Ovary (tissue), 9 donors: ENCODE data around the gene HIVEP3. TPM values are rescaled to one million over a fixed set of nuclear protein-coding genes. Genes with fewer than 3 reads are reported as not detected.

Experiments used
- DNase-seq, 5 donors: peaks; one replicate each; pipeline ENCODE4 v3.0.0-alpha.2; 2019 to 2020
- H3K27ac ChIP-seq, 2 donors: fragments of 200-600 bp; one replicate each; pipeline versions ENCODE4 v1.5.1 to v1.8.0; 2019 to 2022
- H3K27me3 ChIP-seq: fragments of 200-600 bp; one replicate; pipeline ENCODE4 v1.8.0; 2022
- H3K36me3 ChIP-seq: fragments of 200-600 bp; sonication (generic); one replicate; pipeline ENCODE4 v1.5.1; 2019
- H3K4me1 ChIP-seq: one replicate; pipeline ENCODE4 v1.8.1; 2013; ENCODE audit warnings: mild to moderate bottlenecking, moderate library complexity; ENCODE audit not compliant: insufficient read depth
- H3K4me3 ChIP-seq: fragments of 200-600 bp; sonication (generic); one replicate; pipeline ENCODE4 v1.5.1; 2017
- H3K9me3 ChIP-seq, 2 donors: fragments of 200-600 bp in 1 of 2; sonication (generic) in 1 of 2; one replicate each; pipeline versions ENCODE4 v1.5.1 to v1.8.1; 2013 to 2019; ENCODE audit warnings: mild to moderate bottlenecking in 1 of 2, moderate library complexity in 1 of 2
- EP300 ChIP-seq: sonication (generic); formaldehyde crosslinking; IDR thresholded peaks from one replicate; pipeline ENCODE4 v1.6.1; 2017; ENCODE audit warnings: antibody characterized with exemption
- POLR2A ChIP-seq: fragments of 450-650 bp; IDR thresholded peaks from one replicate; pipeline ENCODE4 v1.6.1; 2017; ENCODE audit warnings: antibody characterized with exemption, mild to moderate bottlenecking, moderate library complexity
- WGBS, 3 donors: extraction: QIAGEN DNeasy Blood & Tissue Kit in 1 of 3; methylation state at CpG; one replicate each; pipeline versions ENCODE4 v1.1.5 to v1.1.7; 2013 to 2017; 5-methylcytosine and 5-hydroxymethylcytosine counted together
- intact Hi-C, 4 donors: fragments of 100-400 bp; cut with DNase I; formaldehyde crosslinking; loops; one replicate each; pipeline versions ENCODE4 v1.11.0 to v1.15.1; 2022 to 2023
- polyA plus RNA-seq, 2 donors: library from polyadenylated mRNA; stranded (reverse); fragments of 200-250 nt in 1 of 2; fragments of 350-450 nt in 1 of 2; fragmentation: Illumina TruSeq in 1 of 2; extraction: RNeasy Lipid Tissue Mini Kit (QIAGEN cat#74804) in 1 of 2; gene quantifications; one replicate each; pipeline ENCODE4 v1.2.3, GENCODE V29; 2013 to 2014
- total RNA-seq, 7 donors: library from RNA; depleted of rRNA in 2 of 7; stranded (reverse); fragments of >200 nt in 2 of 7; fragmentation: NEBNext Ultra II Directional in 3 of 7; extraction: Animal tissue kit (Norgen Biotek cat#: 25700) in 3 of 7; gene quantifications; one replicate each; pipeline versions ENCODE4 v1.1.0 to v1.2.4, GENCODE V29; 2016 to 2023
- TF ChIP-seq, protein P1 (sequence below), 3 donors: fragments of 450-650 bp in 2 of 3; fragments of 200-600 bp in 1 of 3; IDR thresholded peaks; one replicate each; pipeline versions ENCODE4 v1.5.1 to v1.8.0; 2016 to 2022; ENCODE audit warnings: antibody characterized with exemption in 3 of 3, mild to moderate bottlenecking in 1 of 3
- donor health status: DM: no; HTN: no; CAD: no; lungs with moderate emphysema.
- donor health status: DM: no; HTN: no; CAD: no.
- donor health status: Bipolar disorder and iron deficiency.
- donor health status: DM: yes; HTN: yes; CAD: no.
- donor health status: DM: no; HTN: no; CAD: no.
- donor health status: DM: yes; HTN: yes; CAD: no.

Gene HIVEP3
- total and polyA plus RNA-seq, 9 donors: 3.0 to 7.5 (median 5.2) TPM

DNA sequence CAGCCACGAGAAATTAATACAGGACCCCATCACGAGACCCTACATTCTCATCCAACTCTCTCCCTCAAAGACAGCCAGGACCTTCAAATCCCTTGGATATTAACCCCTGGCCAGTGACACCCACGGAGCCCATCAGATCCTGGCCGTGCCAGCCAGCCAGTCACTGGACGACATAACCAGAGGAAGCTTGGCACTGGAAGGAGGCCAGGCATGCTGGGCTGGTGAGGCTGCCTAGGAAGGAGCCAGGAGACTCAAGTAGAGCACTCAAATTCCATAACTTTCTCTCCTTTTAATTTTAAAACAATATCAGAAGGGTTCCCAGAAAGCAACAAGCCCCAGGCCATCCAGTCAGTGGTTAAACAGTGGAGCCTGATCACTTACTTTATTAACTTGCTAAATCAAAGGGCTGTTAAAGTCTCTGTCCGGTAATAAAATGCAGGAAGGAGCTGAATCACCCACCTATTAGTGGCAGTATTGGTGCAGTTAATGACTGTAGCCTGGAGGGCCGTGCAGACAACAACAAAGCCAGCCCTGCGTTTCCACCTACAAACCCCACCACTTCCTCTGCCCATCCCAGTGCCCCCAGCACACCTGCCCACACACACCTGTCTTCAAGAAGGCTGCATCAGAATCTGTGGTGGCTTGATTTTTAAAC is 78.0 kb downstream of the HIVEP3 start:
- 72 to 78% (median 72%) methylated on average over 8 of the region's 8 CpGs for WGBS, 3 donors
- Histone ChIP-seq H3K4me3 (no peak overlapping the region), H3K27ac (no peak overlapping the region), H3K27me3 (no peaks in the 10 kb centered on the region), H3K36me3 (no peaks in the 10 kb centered on the region), H3K9me3 (no peaks in the 10 kb centered on the region), H3K4me1 (no peaks in the 10 kb centered on the region)
- intact Hi-C loops: no loop called here
- TF ChIP-seq EP300: no peak
- TF ChIP-seq, protein P1, sequence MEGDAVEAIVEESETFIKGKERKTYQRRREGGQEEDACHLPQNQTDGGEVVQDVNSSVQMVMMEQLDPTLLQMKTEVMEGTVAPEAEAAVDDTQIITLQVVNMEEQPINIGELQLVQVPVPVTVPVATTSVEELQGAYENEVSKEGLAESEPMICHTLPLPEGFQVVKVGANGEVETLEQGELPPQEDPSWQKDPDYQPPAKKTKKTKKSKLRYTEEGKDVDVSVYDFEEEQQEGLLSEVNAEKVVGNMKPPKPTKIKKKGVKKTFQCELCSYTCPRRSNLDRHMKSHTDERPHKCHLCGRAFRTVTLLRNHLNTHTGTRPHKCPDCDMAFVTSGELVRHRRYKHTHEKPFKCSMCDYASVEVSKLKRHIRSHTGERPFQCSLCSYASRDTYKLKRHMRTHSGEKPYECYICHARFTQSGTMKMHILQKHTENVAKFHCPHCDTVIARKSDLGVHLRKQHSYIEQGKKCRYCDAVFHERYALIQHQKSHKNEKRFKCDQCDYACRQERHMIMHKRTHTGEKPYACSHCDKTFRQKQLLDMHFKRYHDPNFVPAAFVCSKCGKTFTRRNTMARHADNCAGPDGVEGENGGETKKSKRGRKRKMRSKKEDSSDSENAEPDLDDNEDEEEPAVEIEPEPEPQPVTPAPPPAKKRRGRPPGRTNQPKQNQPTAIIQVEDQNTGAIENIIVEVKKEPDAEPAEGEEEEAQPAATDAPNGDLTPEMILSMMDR (IDR thresholded peaks at IDR 0.05): no peak
- TF ChIP-seq POLR2A: no peak
- no peak for DNase-seq

DNA sequence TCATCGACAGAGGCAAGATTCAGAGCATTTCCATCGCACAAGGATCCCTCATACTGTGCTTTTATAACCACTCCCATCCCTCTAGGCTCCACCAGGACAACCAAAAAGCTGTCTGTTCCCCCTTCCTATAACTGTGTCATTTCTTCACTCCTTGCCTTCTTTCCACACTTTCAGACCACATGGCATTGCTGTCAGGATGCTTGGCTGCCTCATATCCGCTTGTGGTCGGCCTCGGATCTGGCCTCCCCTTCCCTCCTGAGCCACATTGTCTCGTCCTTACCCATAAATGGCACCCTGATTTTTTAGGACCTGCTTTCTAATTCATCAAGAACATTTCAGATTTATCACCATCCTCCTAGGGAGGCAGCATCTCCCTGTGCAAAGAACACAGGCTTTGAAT is 80.5 kb downstream of the HIVEP3 start:
- intact Hi-C loops: no loop called here
- TF ChIP-seq EP300 (no peak), POLR2A (no peak)
- TF ChIP-seq, protein P1 (IDR thresholded peaks at IDR 0.05): no peak
- Histone ChIP-seq H3K27me3 (no peaks in the 10 kb centered on the region), H3K4me1 (no peaks in the 10 kb centered on the region), H3K4me3 (no peak overlapping the region), H3K9me3 (no peaks in the 10 kb centered on the region), H3K27ac (no peak overlapping the region), H3K36me3 (no peaks in the 10 kb centered on the region)
- DNase-seq: no peak
- WGBS, 3 donors: 93% methylated on average over 6 of the region's 6 CpGs

DNA sequence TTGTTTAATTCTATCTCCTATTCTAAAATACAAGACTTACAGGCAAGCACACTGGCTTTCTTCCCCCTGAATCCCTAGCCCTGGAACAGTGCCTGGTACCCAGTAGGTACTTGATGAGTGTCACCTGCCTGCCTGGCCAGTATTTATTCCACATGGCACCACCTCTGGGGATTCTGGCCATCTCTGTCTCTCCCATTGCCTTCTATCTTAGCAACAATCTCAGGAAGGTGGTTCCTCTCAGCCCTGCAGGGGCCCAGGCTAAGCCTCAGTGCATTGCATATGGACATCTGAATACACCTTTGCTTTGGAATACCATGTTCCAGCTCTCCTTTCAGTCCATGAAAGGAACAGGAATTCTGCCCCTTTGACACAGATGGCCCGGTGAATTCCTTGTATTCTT is 81.0 kb downstream of the HIVEP3 start:
- 95% methylated on average over 1 of the region's 1 CpG for WGBS, 3 donors
- no peak overlapping the region for H3K27ac ChIP-seq
- no peaks in the 10 kb centered on the region for H3K36me3 ChIP-seq
- no peak overlapping the region for H3K4me3 ChIP-seq
- no peak for DNase-seq
- intact Hi-C loops: no loop called here
- no peaks in the 10 kb centered on the region for H3K27me3 ChIP-seq
- no peaks in the 10 kb centered on the region for H3K9me3 ChIP-seq
- TF ChIP-seq EP300 (no peak), POLR2A (no peak)
- TF ChIP-seq, protein P1 (IDR thresholded peaks at IDR 0.05): no peak
- H3K4me1 ChIP-seq: no peaks in the 10 kb centered on the region

DNA sequence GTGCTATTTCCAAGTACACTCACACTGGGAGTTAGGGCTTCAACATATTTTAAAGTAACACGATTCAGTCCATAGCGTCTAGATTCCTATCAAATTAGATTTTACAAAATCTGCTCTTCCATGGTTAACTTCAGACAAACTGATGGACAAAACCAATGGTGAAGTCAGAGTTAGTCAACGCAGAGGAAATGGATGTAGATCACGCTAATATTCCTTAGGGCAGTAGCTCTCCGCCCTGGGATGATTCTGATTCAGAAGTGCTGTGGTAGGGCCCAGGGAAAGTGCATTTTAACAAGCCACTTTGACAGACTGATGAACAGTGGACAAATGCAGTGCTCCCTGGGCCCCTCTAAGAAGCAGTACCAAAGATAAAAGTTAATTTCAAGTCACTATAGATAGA is 83.2 kb downstream of the HIVEP3 start:
- TF ChIP-seq, protein P1 (IDR thresholded peaks at IDR 0.05): no peak
- TF ChIP-seq EP300 (no peak), POLR2A (no peak)
- Histone ChIP-seq H3K4me1 (no peaks in the 10 kb centered on the region), H3K36me3 (no peaks in the 10 kb centered on the region), H3K27ac (no peak overlapping the region), H3K4me3 (no peak overlapping the region), H3K27me3 (no peaks in the 10 kb centered on the region), H3K9me3 (no peaks in the 10 kb centered on the region)
- intact Hi-C loops: no loop called here
- WGBS, 3 donors: 96 to 98% (median 97%) methylated on average over 5 of the region's 5 CpGs
- no peak for DNase-seq
